Neural progenitor cell (in vitro differentiated cells): Measurements from ENCODE around the gene LYPD5. TPM values are rescaled to one million over a fixed set of nuclear protein-coding genes. Genes with fewer than 3 reads are reported as not detected.
"Not testable (repeated sequence)": the region's sequence is repeated elsewhere in the genome, so short reads cannot be mapped to it uniquely, and the experiment has no call there.

ENCODE experiments used
- DNase-seq: peaks from one replicate; pipeline ENCODE4 v3.0.0-alpha.2; 2016; ENCODE audit warnings: low spot score
- H2AFZ ChIP-seq: fragments of 200-600 bp; sonication (generic); replicated peaks from 2 replicates; pipeline ENCODE4 v1.6.1; 2016; ENCODE audit warnings: antibody characterized with exemption
- H3F3A ChIP-seq: fragments of 200-600 bp; sonication (generic); 2 replicates; pipeline ENCODE4 v1.6.1; 2016; ENCODE audit warnings: antibody characterized with exemption, low read depth
- H3K27ac ChIP-seq: fragments of 200-600 bp; sonication (generic); 2 replicates; pipeline ENCODE4 v1.5.1; 2016; ENCODE audit warnings: mild to moderate bottlenecking
- H3K27me3 ChIP-seq: fragments of 200-600 bp; sonication (generic); 2 replicates; pipeline ENCODE4 v1.6.1; 2016; ENCODE audit warnings: mild to moderate bottlenecking, moderate library complexity
- H3K36me3 ChIP-seq: fragments of 200-600 bp; sonication (generic); 2 replicates; pipeline ENCODE4 v1.5.1; 2016
- H3K4me1 ChIP-seq: fragments of 200-600 bp; sonication (generic); 2 replicates; pipeline ENCODE4 v1.6.1; 2016; ENCODE audit warnings: mixed run types
- H3K4me2 ChIP-seq: fragments of 200-600 bp; sonication (generic); 2 replicates; pipeline ENCODE4 v1.6.1; 2016
- H3K4me3 ChIP-seq: fragments of 200-600 bp; sonication (generic); 2 replicates; pipeline ENCODE4 v1.5.1; 2016
- H3K79me2 ChIP-seq: fragments of 200-600 bp; sonication (generic); 2 replicates; pipeline ENCODE4 v1.6.1; 2016; ENCODE audit warnings: low read depth
- H3K9ac ChIP-seq: fragments of 200-600 bp; sonication (generic); 2 replicates; pipeline ENCODE4 v1.6.1; 2016
- H3K9me3 ChIP-seq: fragments of 200-600 bp; sonication (generic); 2 replicates; pipeline ENCODE4 v1.5.1; 2016; ENCODE audit warnings: low read depth
- H4K20me1 ChIP-seq: fragments of 200-600 bp; sonication (generic); 2 replicates; pipeline ENCODE4 v1.6.1; 2016; ENCODE audit warnings: low read depth
- H3K27ac Mint-ChIP-seq: 3 replicates; pipeline ENCODE4 v1.8.0; 2021; ENCODE audit warnings: mixed read lengths
- H3K27me3 Mint-ChIP-seq: 2 replicates; pipeline ENCODE4 v1.8.0; 2022; ENCODE audit warnings: low read depth, mild to moderate bottlenecking, inconsistent platforms, moderate library complexity, mixed read lengths; ENCODE audit not compliant: insufficient read depth
- H3K36me3 Mint-ChIP-seq: 3 replicates; pipeline ENCODE4 v1.8.0; 2021; ENCODE audit warnings: mixed read lengths
- H3K4me1 Mint-ChIP-seq: 3 replicates; pipeline ENCODE4 v1.8.0; 2021; ENCODE audit warnings: mixed read lengths
- H3K4me3 Mint-ChIP-seq: 3 replicates; pipeline ENCODE4 v1.8.0; 2021; ENCODE audit warnings: mild to moderate bottlenecking, moderate library complexity, mixed read lengths
- H3K9me3 Mint-ChIP-seq: 3 replicates; pipeline ENCODE4 v1.8.0; 2020; ENCODE audit warnings: mixed read lengths
- EZH2 ChIP-seq: fragments of 200-600 bp; sonication (generic); IDR thresholded peaks from 2 replicates; pipeline ENCODE4 v1.6.1; 2017; ENCODE audit warnings: antibody characterized with exemption, mild to moderate bottlenecking, moderate library complexity
- EZH2phosphoT487 ChIP-seq: fragments of 200-600 bp; sonication (generic); IDR thresholded peaks from 2 replicates; pipeline ENCODE4 v1.6.1; 2017; ENCODE audit warnings: antibody characterized with exemption
- total RNA-seq: library from RNA; depleted of rRNA; stranded (reverse); fragments of >200 nt; gene quantifications from 2 replicates; pipeline ENCODE4 v1.2.3, GENCODE V29; 2015; ENCODE audit warnings: low replicate concordance
- TF ChIP-seq, protein P1 (sequence below): fragments of 200-600 bp; sonication (generic); IDR thresholded peaks from 2 replicates; pipeline ENCODE4 v1.5.1; 2017; ENCODE audit warnings: antibody characterized with exemption, mild to moderate bottlenecking

The LYPD5 gene
- total RNA-seq, 1 donor from 2014 or later: not detected

DNA sequence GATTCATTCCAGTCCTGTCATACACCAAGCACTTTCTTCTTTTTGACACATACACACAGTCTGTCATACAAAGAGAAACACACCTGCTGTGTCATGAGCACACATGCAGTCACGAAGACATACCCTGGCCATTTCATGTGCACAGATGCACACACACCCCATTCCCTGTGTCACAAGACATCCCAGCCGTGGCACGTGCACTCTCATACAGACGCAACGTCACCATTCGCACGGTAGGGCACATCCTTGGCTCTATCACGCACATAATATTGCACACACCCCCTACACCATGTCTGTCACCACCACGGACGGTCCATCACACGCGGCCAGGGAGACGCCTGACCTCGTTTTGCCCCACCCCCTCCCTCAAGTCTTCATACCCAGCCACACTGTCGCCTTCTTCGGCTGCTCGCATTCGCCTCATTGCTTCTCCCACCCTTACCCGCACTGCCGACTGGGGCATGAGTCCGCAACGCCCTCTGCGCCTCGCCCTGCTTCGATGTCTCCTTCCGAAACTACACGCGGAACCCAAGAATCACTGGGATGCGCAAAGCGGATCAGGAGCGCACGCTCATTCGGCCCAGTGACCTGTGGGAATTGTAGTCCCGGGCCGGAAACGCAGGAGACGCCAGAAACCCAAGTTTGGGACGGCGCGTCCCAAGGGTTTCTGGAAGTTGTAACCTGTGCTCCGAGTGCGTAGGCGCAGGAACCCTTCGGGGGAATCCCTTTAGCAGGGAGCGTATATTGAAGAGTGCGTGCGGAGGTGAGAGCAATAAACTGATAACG lies 18.0 kb upstream of the LYPD5 start:
- Histone ChIP-seq H4K20me1 (no peaks in the 10 kb centered on the region), H3K27me3 (peaks cover 42% of the 10 kb centered on the region), H3K27ac (no peak overlapping the region), H3F3A (no peaks in the 10 kb centered on the region), H3K4me3 (no peak overlapping the region), H2AFZ (no peak overlapping the region), H3K9me3 (no peaks in the 10 kb centered on the region), H3K4me2 (no peak overlapping the region), H3K79me2 (no peaks in the 10 kb centered on the region), H3K4me1 (no peaks in the 10 kb centered on the region), H3K36me3 (no peaks in the 10 kb centered on the region), H3K9ac (no peak overlapping the region)
- TF ChIP-seq, protein P1, sequence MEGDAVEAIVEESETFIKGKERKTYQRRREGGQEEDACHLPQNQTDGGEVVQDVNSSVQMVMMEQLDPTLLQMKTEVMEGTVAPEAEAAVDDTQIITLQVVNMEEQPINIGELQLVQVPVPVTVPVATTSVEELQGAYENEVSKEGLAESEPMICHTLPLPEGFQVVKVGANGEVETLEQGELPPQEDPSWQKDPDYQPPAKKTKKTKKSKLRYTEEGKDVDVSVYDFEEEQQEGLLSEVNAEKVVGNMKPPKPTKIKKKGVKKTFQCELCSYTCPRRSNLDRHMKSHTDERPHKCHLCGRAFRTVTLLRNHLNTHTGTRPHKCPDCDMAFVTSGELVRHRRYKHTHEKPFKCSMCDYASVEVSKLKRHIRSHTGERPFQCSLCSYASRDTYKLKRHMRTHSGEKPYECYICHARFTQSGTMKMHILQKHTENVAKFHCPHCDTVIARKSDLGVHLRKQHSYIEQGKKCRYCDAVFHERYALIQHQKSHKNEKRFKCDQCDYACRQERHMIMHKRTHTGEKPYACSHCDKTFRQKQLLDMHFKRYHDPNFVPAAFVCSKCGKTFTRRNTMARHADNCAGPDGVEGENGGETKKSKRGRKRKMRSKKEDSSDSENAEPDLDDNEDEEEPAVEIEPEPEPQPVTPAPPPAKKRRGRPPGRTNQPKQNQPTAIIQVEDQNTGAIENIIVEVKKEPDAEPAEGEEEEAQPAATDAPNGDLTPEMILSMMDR: no peak
- TF ChIP-seq EZH2phosphoT487 (no peak), EZH2 (no peak)
- no peaks in the 10 kb centered on the region for H3K36me3 Mint-ChIP-seq
- no peak overlapping the region for H3K4me3 Mint-ChIP-seq
- no peaks in the 10 kb centered on the region for H3K4me1 Mint-ChIP-seq
- no peak overlapping the region for H3K27ac Mint-ChIP-seq
- DNase-seq: no peak
- H3K27me3 Mint-ChIP-seq: peaks cover 8% of the 10 kb centered on the region
- peaks cover 19% of the 10 kb centered on the region for H3K9me3 Mint-ChIP-seq

DNA sequence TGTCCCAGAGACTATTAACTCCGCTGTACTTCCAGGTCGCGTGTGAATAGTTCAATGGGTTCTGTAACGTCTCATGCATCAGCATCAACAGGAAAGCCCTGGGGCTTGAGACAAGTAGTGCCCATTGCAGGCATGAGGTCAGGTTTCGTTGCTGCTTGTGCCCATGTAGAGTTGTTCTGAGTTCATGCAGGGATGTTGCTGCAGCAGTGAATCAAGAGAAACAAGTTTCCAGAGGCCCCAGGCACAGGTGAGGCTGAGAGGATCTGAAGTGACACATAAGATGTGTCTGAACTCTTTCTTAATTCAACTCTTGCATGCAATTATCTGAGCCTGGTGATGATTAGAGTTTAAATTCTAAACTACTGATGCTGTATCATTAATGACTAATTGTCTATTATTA lies 16.3 kb upstream of the LYPD5 start:
- Mint-ChIP-seq H3K27ac (no peak overlapping the region), H3K36me3 (no peaks in the 10 kb centered on the region), H3K27me3 (peaks cover 7% of the 10 kb centered on the region), H3K9me3 (peaks cover 8% of the 10 kb centered on the region), H3K4me1 (no peaks in the 10 kb centered on the region), H3K4me3 (no peak overlapping the region)
- Histone ChIP-seq H3K36me3 (no peaks in the 10 kb centered on the region), H3K9ac (no peak overlapping the region), H3K4me1 (no peaks in the 10 kb centered on the region), H3K27ac (no peak overlapping the region), H2AFZ (no peak overlapping the region), H3K27me3 (peaks cover 25% of the 10 kb centered on the region), H3K79me2 (no peaks in the 10 kb centered on the region), H4K20me1 (no peaks in the 10 kb centered on the region), H3F3A (no peaks in the 10 kb centered on the region), H3K4me3 (no peak overlapping the region), H3K9me3 (no peaks in the 10 kb centered on the region), H3K4me2 (no peak overlapping the region)
- DNase-seq: no peak
- TF ChIP-seq EZH2phosphoT487 (no peak), EZH2 (no peak)
- TF ChIP-seq, protein P1: no peak

DNA sequence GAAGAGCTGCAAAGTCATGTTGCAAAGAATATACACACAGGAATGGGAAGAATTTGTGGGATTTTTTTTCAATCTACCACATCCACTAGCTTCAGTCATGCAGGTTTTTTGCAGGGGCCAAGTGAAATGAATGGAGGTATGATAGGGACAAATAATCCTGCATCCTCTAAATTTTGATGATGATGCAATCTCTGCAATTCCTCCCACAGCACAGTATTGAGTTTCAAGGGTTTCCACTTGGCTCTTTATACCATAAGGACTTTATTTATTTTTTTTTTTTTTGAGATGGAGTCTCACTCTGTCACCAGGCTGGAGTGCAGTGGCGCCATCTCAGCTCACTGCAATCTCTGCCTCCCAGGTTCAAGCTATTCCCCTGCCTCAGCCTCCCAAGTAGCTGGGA lies 15.2 kb upstream of the LYPD5 start:
- not testable (repeated sequence) for H3K27me3 Mint-ChIP-seq, H3K4me3 Mint-ChIP-seq, H3K27ac Mint-ChIP-seq, H3K79me2 ChIP-seq, H4K20me1 ChIP-seq, H3K27ac ChIP-seq, H3K36me3 Mint-ChIP-seq, H3F3A ChIP-seq, H3K4me3 ChIP-seq, H3K4me1 Mint-ChIP-seq, DNase-seq, H3K9me3 Mint-ChIP-seq, H3K9ac ChIP-seq, H3K4me1 ChIP-seq, H3K9me3 ChIP-seq, H3K36me3 ChIP-seq, H2AFZ ChIP-seq, H3K4me2 ChIP-seq
- H3K27me3 ChIP-seq: peaks cover 17% of the 10 kb centered on the region

DNA sequence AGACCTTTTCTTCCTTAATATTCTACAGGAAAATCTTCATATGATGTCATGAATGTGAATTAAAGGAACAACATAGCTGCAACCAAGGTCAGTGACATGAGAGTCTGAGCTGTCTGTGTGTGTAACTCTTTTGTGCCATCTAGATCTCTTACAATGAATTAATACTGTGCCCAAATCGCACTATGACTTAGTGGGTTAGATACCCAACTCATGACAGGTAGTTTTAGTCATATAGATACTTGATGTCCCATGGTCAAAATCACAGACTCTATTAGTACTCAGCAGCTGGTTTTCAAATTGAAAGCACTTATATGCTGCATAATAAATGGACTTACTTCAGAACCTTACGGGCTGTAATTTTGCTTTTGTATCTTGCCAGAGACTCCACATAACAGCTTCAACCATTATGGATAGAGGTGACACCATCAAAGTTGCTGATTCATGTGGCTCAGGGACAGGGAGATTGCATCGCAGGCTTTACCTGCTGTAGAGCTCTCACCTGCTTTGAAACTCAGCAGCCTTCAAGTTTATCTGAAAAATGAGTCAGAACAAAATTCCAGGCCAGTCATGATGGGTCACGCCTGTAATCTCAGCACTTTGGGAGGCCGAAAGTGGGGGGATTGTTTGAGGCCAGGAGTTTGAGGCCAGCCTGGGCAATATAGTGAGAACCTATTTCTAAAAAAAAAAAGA lies 12.6 kb upstream of the LYPD5 start:
- H3K27ac Mint-ChIP-seq: no peak overlapping the region
- H3K27me3 Mint-ChIP-seq: peaks cover 4% of the 10 kb centered on the region

More for the DNA sequence above, 12.6 kb upstream of the LYPD5 start:
- H3K4me1 Mint-ChIP-seq: no peaks in the 10 kb centered on the region
- DNase-seq: no peak
- Histone ChIP-seq H2AFZ (no peak overlapping the region), H3K9me3 (no peaks in the 10 kb centered on the region), H3K4me3 (no peak overlapping the region), H3K27ac (no peak overlapping the region), H3K27me3 (no peaks in the 10 kb centered on the region), H4K20me1 (no peaks in the 10 kb centered on the region), H3K4me1 (no peaks in the 10 kb centered on the region), H3K4me2 (no peak overlapping the region), H3K9ac (no peak overlapping the region), H3F3A (no peaks in the 10 kb centered on the region), H3K36me3 (no peaks in the 10 kb centered on the region), H3K79me2 (no peaks in the 10 kb centered on the region)
- H3K9me3 Mint-ChIP-seq: peaks cover 5% of the 10 kb centered on the region
- no peaks in the 10 kb centered on the region for H3K36me3 Mint-ChIP-seq
- TF ChIP-seq EZH2phosphoT487: no peak
- no peak for TF ChIP-seq EZH2
- TF ChIP-seq, protein P1: no peak
- no peak overlapping the region for H3K4me3 Mint-ChIP-seq
